Mammary epithelial cell (primary cell): ENCODE results near the gene RTTN.

ENCODE experiments used
- EZH2 ChIP-seq: IDR thresholded peaks from 2 replicates; pipeline ENCODE4 v1.6.1; 2012; ENCODE audit warnings: low read length, inconsistent platforms, borderline replicate concordance
- TF ChIP-seq, protein P1 (sequence below), 2 donors: IDR thresholded peaks in 1 of 2; conservative IDR thresholded peaks in 1 of 2; 2 replicates each; pipeline ENCODE4 v1.5.1; 2011 to 2012; ENCODE audit warnings: inconsistent platforms in 2 of 2, low read length in 2 of 2, mild to moderate bottlenecking in 2 of 2, control low read depth in 1 of 2, low read depth in 1 of 2; ENCODE audit not compliant: insufficient read depth in 1 of 2; ENCODE audit errors: extremely low read depth in 1 of 2

DNA sequence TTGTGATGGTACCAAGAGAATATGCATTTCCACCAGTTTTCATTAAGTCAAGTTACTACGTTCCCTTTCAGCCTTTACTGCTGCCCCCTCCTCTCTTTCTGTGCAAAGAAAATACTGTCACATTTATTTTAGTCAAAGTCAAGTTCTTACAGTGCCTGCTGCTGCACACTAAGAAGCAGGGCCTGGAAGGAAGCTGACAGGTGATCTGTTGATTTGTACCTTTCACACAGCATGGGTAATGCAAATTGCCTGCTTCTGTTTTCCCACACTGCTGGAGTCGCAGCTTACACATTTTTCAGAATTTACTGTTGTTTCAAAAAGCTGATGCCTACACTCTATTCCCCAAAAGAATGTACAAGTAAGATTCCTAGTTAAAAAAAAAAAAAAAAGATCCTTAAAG is 209.1 kb downstream of the RTTN start:
- TF ChIP-seq, protein P1, sequence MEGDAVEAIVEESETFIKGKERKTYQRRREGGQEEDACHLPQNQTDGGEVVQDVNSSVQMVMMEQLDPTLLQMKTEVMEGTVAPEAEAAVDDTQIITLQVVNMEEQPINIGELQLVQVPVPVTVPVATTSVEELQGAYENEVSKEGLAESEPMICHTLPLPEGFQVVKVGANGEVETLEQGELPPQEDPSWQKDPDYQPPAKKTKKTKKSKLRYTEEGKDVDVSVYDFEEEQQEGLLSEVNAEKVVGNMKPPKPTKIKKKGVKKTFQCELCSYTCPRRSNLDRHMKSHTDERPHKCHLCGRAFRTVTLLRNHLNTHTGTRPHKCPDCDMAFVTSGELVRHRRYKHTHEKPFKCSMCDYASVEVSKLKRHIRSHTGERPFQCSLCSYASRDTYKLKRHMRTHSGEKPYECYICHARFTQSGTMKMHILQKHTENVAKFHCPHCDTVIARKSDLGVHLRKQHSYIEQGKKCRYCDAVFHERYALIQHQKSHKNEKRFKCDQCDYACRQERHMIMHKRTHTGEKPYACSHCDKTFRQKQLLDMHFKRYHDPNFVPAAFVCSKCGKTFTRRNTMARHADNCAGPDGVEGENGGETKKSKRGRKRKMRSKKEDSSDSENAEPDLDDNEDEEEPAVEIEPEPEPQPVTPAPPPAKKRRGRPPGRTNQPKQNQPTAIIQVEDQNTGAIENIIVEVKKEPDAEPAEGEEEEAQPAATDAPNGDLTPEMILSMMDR (conservative IDR thresholded peaks at IDR 0.05 in 1 of 2, IDR thresholded peaks at IDR 0.05 in 1 of 2; ENCODE audit: extremely low read depth in 1 of 2, insufficient read depth in 1 of 2, low read depth in 1 of 2, low read length in 2 of 2) = no peak
- no peak for TF ChIP-seq EZH2
